ENCODE data around the gene ARHGEF28. TPM values are rescaled to one million over a fixed set of nuclear protein-coding genes. Genes with fewer than 3 reads are reported as not detected.

Gene ARHGEF28
- total RNA-seq, 1 experiment from 2014 or later = 0.57 TPM

DNA sequence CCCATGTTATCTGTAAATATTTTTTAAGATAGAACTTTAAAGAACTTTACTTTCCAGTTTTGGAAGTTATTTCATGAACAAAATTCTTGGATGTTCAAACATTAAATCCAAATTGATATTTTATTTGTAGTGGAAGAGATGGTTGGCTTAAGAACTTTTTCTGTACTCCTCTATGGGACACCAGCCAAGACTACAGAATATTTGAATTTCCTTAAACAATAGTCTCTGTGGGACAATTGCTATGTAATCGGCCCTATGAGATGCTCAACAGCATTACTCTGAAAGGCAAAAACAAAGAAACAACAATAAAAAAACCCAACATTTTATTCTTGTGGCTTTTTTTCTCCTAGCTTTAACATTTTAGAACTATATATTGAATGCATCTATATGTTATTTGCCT, 289.3 kb downstream of the ARHGEF28 start:
- Histone ChIP-seq H3K14ac (ENCODE audit: insufficient read depth, low read length) (no peak overlapping the region), H3K18ac (ENCODE audit: insufficient read length, low read depth, low read length) (no peak overlapping the region), H3K27ac (ENCODE audit: insufficient read length, low read depth, low read length) (no peak overlapping the region), H4K5ac (ENCODE audit: insufficient read length, low read depth, low read length) (no peak overlapping the region), H3K4me1 (ENCODE audit: insufficient read depth, low read length) (no peaks in the 10 kb centered on the region), H3T11ph (ENCODE audit: low read length) (no peak overlapping the region), H3K4ac (ENCODE audit: low read depth, low read length) (no peak overlapping the region), H3K79me1 (ENCODE audit: insufficient read depth, low read depth, low read length, poor library complexity, severe bottlenecking) (no peaks in the 10 kb centered on the region), H4K8ac (replicated peaks; ENCODE audit: insufficient read length, low read depth, low read length) (no peak overlapping the region), H3K4me2 (ENCODE audit: insufficient read depth, insufficient read length, low read length) (no peak overlapping the region), H2BK120ac (ENCODE audit: low read depth, low read length, poor library complexity, severe bottlenecking) (no peak overlapping the region), H4K91ac (ENCODE audit: insufficient read length, low read depth, low read length) (no peak overlapping the region), H2BK5ac (ENCODE audit: insufficient read length, low read length) (no peak overlapping the region), H3K23me2 (ENCODE audit: insufficient read length, low read depth, low read length, poor library complexity, severe bottlenecking) (no peaks in the 10 kb centered on the region), H2AK5ac (ENCODE audit: insufficient read length, low read length) (no peak overlapping the region), H3K9me3 (ENCODE audit: control insufficient read depth, low read depth, low read length) (no peaks in the 10 kb centered on the region), H3K9ac (ENCODE audit: extremely low read depth, insufficient read length, low read length) (no peak overlapping the region), H2BK20ac (ENCODE audit: low read depth, low read length, poor library complexity, severe bottlenecking) (no peak overlapping the region), H3K27me3 (ENCODE audit: insufficient read depth, low read length) (no peaks in the 10 kb centered on the region), H2AFZ (ENCODE audit: low read length) (no peak overlapping the region), H3K23ac (ENCODE audit: insufficient read length, low read depth, low read length) (no peak overlapping the region), H3K79me2 (ENCODE audit: insufficient read depth, low read length) (no peaks in the 10 kb centered on the region), H2BK15ac (ENCODE audit: low read depth, low read length) (no peak overlapping the region), H4K20me1 (ENCODE audit: control insufficient read depth, insufficient read depth, insufficient read length) (no peaks in the 10 kb centered on the region), H3K56ac (ENCODE audit: insufficient read length, low read depth, low read length) (no peak overlapping the region), H2BK12ac (ENCODE audit: insufficient read length, low read depth, low read length) (no peak overlapping the region)
- no peak overlapping the region for H3K4me3 Mint-ChIP-seq
- H3K9me3 Mint-ChIP-seq = no peaks in the 10 kb centered on the region
- no peak overlapping the region for H3K27ac Mint-ChIP-seq
- H3K4me1 Mint-ChIP-seq = peaks cover 3% of the 10 kb centered on the region in 2 experiments; a peak in 2 of 4 replicates
- TF ChIP-seq, protein P1, sequence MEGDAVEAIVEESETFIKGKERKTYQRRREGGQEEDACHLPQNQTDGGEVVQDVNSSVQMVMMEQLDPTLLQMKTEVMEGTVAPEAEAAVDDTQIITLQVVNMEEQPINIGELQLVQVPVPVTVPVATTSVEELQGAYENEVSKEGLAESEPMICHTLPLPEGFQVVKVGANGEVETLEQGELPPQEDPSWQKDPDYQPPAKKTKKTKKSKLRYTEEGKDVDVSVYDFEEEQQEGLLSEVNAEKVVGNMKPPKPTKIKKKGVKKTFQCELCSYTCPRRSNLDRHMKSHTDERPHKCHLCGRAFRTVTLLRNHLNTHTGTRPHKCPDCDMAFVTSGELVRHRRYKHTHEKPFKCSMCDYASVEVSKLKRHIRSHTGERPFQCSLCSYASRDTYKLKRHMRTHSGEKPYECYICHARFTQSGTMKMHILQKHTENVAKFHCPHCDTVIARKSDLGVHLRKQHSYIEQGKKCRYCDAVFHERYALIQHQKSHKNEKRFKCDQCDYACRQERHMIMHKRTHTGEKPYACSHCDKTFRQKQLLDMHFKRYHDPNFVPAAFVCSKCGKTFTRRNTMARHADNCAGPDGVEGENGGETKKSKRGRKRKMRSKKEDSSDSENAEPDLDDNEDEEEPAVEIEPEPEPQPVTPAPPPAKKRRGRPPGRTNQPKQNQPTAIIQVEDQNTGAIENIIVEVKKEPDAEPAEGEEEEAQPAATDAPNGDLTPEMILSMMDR (conservative IDR thresholded peaks at IDR 0.05) = no peak
- H3K36me3 Mint-ChIP-seq (ENCODE audit: insufficient read depth in 1 of 3, low read depth in 3 of 3) = no peaks in the 10 kb centered on the region
- no CpG with 5 or more reads among the region's 1 CpG for WGBS (ENCODE audit: extremely low coverage, insufficient read length, low lambda C conversion rate)
- DNase-seq = no peak
- no peaks in the 10 kb centered on the region for H3K27me3 Mint-ChIP-seq (ENCODE audit: low read depth)
